Germinal center (tissue), 1 donor: Measurements from ENCODE around the gene NUDCD3.

Experiments
- DNase-seq: peaks from one replicate; pipeline ENCODE4 v3.0.0; 2012; ENCODE audit warnings: mixed read lengths, low spot score

The NUDCD3 gene

DNA sequence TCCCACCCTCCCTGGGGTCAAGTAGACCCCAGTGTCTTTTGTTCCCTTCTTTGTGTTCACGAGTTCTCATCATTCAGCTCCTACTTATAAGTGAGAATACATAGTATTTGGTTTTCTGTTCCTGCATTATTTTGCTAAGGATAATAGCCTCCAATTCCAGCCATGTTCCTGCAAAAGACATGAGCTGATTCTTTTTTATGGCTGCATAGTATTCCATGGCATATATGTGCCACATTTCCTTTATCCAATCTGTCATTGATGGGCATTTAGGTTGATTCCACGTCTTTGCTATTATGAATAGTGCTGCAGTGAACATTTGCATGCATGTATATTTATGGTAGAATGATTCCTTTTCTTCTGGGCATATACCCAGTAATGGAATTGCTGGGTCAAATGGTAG is 136.8 kb downstream of the NUDCD3 start:
- DNase-seq, result no peak

GRCh38 chr7:44348851-44349781 is 141.3 kb downstream of the NUDCD3 start:
- no peak for DNase-seq

DNA sequence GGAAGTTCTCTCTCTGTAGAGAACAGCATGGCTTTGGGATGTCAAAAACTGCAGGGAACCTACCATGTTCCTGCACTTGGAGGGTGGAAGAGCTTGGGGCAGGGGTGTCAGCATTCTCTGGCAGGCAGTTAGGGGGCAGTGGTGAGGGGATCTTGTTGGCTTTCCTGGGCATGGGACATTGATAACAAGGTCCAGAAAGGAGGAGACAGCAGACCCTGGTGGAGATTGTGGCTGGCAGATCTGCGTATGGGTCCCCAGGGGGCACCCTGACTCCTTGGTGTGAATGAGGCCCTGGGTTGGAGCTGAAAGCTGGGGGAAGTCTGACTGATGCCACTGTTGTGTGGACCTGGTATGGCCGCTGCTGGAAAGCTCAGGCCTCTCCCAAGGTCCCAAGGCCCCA is 142.2 kb downstream of the NUDCD3 start:
- DNase-seq, result peak; percentile 73

DNA sequence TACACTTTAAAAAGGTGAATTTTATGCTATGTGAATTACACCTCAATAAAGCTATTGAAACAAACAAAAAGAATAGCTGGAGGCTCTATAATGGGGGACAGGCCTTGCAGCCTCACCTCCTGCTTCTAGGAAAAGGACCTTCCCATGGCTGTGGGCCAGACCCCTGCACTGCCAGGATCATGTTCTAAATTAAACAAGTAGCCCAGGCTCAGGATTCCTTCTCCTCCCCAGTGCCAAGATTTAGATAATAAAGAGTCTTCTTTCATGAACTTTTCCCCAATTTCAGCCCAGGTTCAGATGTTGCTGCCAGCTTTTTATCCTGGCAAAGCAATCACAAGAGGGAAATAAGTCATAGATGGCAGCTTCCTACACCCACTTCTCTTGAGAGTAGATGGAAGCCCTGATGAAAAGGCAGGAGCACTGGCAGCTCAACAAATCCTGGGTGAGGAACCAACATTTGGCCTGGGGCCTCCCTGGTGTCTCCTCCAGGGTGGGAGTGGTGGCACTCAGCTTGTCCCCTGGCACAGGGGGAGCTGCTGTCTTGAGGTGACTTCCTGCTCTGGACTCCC is 142.8 kb downstream of the NUDCD3 start:
- no peak for DNase-seq

- DNase-seq, result no peak
Measured at GRCh38 chr7:44346063-44346462, 144.4 kb downstream of the NUDCD3 start.

GRCh38 chr7:44341401-44341800 is 149.1 kb downstream of the NUDCD3 start:
- no peak for DNase-seq

DNA sequence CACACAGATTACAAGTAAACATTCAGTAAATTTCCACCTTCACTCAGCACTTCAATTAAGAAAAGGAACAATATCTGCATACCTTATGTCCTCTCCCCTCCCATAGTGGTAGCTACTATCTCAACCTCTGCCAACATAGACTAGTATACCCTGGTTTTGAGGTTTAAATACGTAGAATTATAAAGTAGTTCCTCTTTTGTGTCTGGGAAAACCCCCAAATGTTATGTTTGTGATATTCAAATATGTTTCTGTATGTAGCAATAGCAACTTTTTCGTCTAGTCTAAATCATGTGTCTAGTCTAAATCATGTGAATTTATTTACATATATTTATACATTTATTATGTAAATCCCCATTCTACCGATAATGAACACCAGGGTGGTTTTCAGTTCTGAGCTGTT is 151.9 kb downstream of the NUDCD3 start:
- peak; percentile 59 for DNase-seq

- DNase-seq, result no peak
Measured at GRCh38 chr7:44336491-44336890, 154.0 kb downstream of the NUDCD3 start.

DNA sequence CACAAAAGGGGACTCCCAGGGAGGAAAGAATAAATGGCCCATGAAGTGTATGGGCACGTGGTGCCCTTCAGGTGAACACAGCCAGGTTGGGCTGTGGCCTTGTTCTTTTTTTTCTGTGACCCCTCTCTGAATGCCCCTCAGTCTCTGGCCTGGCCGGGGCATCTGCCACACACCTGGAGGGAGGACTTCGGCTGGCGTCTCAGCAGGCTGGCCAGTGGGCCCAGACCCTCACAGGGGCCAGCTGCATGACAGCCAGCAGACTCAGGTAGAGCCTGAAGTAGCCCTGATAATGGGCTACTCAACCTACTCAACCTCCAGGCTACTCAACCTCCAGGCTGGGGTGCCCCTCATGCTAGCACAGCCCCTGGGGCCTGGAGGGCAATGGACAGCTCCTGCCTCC is 155.3 kb downstream of the NUDCD3 start:
- no peak for DNase-seq

DNA sequence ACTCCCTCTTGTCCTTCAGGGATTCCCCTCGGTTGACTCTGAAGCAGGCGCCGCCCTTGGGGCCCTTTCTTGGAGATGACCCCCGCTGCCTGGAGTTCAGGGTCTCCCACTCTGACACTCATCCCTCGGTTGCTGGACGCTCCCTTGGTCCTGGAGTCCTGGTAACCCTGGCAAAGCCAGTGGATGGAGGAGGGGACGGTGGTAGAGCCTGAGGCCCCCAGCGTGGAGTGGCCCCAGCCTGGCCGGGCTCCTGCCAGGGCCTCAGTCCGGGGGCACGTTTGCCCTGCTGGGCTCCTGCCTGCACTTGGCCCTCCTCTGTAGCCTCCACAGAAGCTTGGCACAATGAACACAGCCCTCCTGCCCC is 155.7 kb downstream of the NUDCD3 start:
- no peak for DNase-seq

- DNase-seq, result no peak
Measured at GRCh38 chr7:44333911-44334733, 156.3 kb downstream of the NUDCD3 start.

DNA sequence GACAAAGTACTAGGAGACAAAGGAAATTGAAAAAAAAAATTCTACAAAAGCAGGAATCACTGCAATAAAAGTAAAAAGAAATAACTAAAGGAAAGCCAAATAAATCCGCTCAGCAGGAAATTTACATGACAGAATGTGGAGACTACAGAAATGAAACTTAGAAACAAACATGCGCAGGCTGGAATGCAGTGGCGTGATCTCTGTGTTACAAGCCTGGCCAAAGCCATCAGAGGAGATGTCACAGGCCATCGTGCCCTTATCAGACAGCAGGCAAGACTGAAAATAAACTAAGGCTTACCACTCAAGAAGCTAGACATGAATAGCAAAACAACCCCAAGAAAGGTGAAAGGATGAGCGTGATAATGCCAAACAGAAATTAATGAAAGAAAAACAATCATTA is 158.8 kb downstream of the NUDCD3 start:
- no peak for DNase-seq

DNA sequence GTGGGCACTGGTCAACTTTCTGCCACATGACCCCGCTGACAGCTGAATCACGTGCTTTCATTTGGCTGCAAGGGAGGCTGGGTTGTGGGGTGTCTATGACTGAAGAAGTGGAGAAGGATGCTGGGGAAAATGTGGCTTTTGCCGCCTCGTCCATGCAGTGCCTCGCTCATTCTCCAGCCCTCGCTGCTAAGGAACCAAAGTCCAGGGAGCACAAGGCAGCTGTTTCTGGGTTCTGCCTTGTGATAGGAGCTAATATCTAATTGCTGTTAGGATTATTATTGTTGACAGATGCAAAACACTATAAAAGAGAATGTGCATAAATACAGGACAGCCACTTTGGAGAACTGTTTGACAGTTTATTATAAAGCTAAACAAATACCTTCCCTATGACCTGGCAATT is 160.1 kb downstream of the NUDCD3 start:
- DNase-seq, result no peak

DNA sequence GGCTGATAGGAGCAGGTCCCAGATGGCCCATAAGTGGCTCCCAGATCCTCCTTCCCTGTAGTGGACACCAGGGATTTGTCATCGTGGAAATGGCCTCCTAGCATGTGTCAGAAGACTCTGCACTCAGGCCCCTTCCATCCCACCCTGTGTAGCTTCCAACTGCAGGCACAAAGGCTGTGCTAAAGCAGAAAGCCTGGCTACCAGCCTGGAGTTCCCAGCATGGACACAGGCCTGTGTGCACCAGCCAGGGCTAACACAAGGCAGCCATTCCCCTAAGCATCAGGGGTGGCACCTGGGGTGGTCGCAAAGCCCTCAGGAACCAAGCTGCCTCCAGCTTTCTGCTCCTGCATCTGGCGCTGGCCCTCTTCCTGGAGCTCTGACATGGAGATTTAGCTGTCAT is 160.6 kb downstream of the NUDCD3 start:
- no peak for DNase-seq
